K562 (cell line): ENCODE measurements around the gene GPR75. TPM values are rescaled to one million over a fixed set of nuclear protein-coding genes. Genes with fewer than 3 reads are reported as not detected.

Experiments used
- ATAC-seq: fragments of 200-7000 bp; cut with Tn5 transposase; 3 replicates; pipeline ENCODE4 v1.9.1; 2020; ENCODE audit warnings: moderate library complexity
- BruUV-seq: library from RNA; stranded (reverse); fragments of 400-500 nt; replicated peaks from 2 replicates; lab custom pipeline; 2021; lab: Mats Ljungman, UMichigan
- CTCF ChIA-PET: fragments of 300-600 bp; formaldehyde crosslinking; extraction: SDS; loops from one replicate; lab custom pipeline; 2021; ENCODE audit warnings: low intra/inter-chr PET ratio; lab: Yijun Ruan, JAX
- POLR2A ChIA-PET: fragments of 300-600, 350-650 bp; sonication (Branson Sonifier 250); formaldehyde crosslinking; extraction: SDS; loops from one replicate; lab custom pipeline; 2021; ENCODE audit warnings: antibody characterized with exemption, inconsistent platforms; lab: Yijun Ruan, JAX
- DNase-seq, 4 experiments: peaks; one replicate each; pipeline versions ENCODE4 v3.0.0 to v3.0.0-alpha.2; 2011 to 2018; ENCODE audit warnings: low spot score in 3 of 4, mixed read lengths in 3 of 4; ENCODE audit errors: extremely low read depth in 1 of 4
- FAIRE-seq: peaks from 2 replicates; lab custom pipeline; 2011; peaks lifted over from hg19 to GRCh38; lab: Jason Lieb, UNC
- H2AFZ ChIP-seq: 2 replicates; pipeline ENCODE4 v1.6.0; 2011; ENCODE audit warnings: low read depth, low read length, control low read depth, inconsistent platforms
- H3K27ac ChIP-seq: fragments of 200-600 bp; 3 replicates; pipeline ENCODE4 v1.8.0; 2011; ENCODE audit warnings: low read depth, mild to moderate bottlenecking, control low read depth, inconsistent platforms, low read length, moderate library complexity, mixed read lengths; ENCODE audit errors: extremely low read depth
- H3K27me3 ChIP-seq, 2 experiments: fragments of 300-600 bp in 1 of 2; 2 replicates in 1 of 2; 3 replicates in 1 of 2; pipeline versions ENCODE4 v1.6.0 to v1.8.0; 2011; ENCODE audit warnings: inconsistent platforms in 2 of 2, low read length in 2 of 2, mild to moderate bottlenecking in 1 of 2, mixed read lengths in 1 of 2, moderate library complexity in 1 of 2; ENCODE audit not compliant: control insufficient read depth in 2 of 2, insufficient read depth in 2 of 2
- H3K36me3 ChIP-seq: fragments of 300-600 bp; 3 replicates; pipeline ENCODE4 v1.8.0; 2011; ENCODE audit warnings: mild to moderate bottlenecking, low read length, inconsistent platforms; ENCODE audit not compliant: control insufficient read depth, insufficient read depth
- H3K4me1 ChIP-seq, 2 experiments: fragments of 200-600 bp in 1 of 2; replicated peaks in 1 of 2; 2 replicates in 1 of 2; 3 replicates in 1 of 2; pipeline versions ENCODE4 v1.5.1 to v1.8.0; 2011; ENCODE audit warnings: inconsistent platforms in 2 of 2, low read length in 2 of 2, mild to moderate bottlenecking in 1 of 2, mixed read lengths in 1 of 2, moderate library complexity in 1 of 2; ENCODE audit not compliant: control insufficient read depth in 2 of 2, insufficient read depth in 2 of 2
- H3K4me2 ChIP-seq: 2 replicates; pipeline ENCODE4 v1.6.1; 2011; ENCODE audit warnings: low read length, control low read depth, inconsistent platforms, mixed read lengths; ENCODE audit not compliant: insufficient read depth
- H3K4me3 ChIP-seq: fragments of 200-600 bp; sonication (generic), shearing (Covaris generic); 2 replicates; pipeline ENCODE4 v1.5.1; 2016; ENCODE audit warnings: control low read depth, inconsistent platforms
- H3K79me2 ChIP-seq: fragments of 200-600 bp; 3 replicates; pipeline ENCODE4 v1.8.0; 2011; ENCODE audit warnings: low read length, inconsistent platforms; ENCODE audit not compliant: control insufficient read depth, insufficient read depth
- H3K9ac ChIP-seq, 2 experiments: 2 replicates each; pipeline versions ENCODE4 v1.6.0 to v1.6.1; 2011; ENCODE audit warnings: low read depth in 2 of 2, low read length in 2 of 2, control low read depth in 1 of 2, inconsistent platforms in 1 of 2, mild to moderate bottlenecking in 1 of 2, mixed read lengths in 1 of 2; ENCODE audit not compliant: insufficient read depth in 1 of 2
- H3K9me1 ChIP-seq: one replicate; pipeline ENCODE4 v1.6.0; 2011; ENCODE audit warnings: inconsistent platforms, mild to moderate bottlenecking, low read length, moderate library complexity; ENCODE audit not compliant: control insufficient read depth, insufficient read depth
- H3K9me3 ChIP-seq: replicated peaks from 2 replicates; pipeline ENCODE4 v1.5.1; 2011; ENCODE audit warnings: low read depth, low read length, inconsistent platforms; ENCODE audit not compliant: control insufficient read depth, insufficient read depth
- H4K20me1 ChIP-seq: replicated peaks from 2 replicates; pipeline ENCODE4 v1.6.1; 2011; ENCODE audit warnings: low read length, inconsistent platforms, mixed read lengths; ENCODE audit not compliant: control insufficient read depth, insufficient read depth
- ADNP ChIP-seq: fragments of 200-800 bp; sonication (Bioruptor generic); IDR thresholded peaks from 2 replicates; pipeline ENCODE4 v1.6.1; 2016; ENCODE audit warnings: missing genetic modification characterization, missing compliant biosample characterization
- CBX1 ChIP-seq: sonication (generic); IDR thresholded peaks from 2 replicates; pipeline ENCODE4 v1.6.1; 2016; ENCODE audit warnings: antibody characterized with exemption, low read depth, mild to moderate bottlenecking
- CEBPB ChIP-seq: fragments of 450-650 bp; IDR thresholded peaks from 2 replicates; pipeline ENCODE4 v1.6.1; 2016; ENCODE audit warnings: missing genetic modification characterization, missing compliant biosample characterization
- HNRNPUL1 ChIP-seq: fragments of 200-400 bp; formaldehyde crosslinking; IDR thresholded peaks from 2 replicates; pipeline ENCODE4 v1.6.1; 2017; ENCODE audit warnings: low read length
- IFI16 ChIP-seq: fragments of 250-450 bp; sonication (Bioruptor Pico); IDR thresholded peaks from 2 replicates; pipeline ENCODE4 v2.1.2; 2022; ENCODE audit warnings: mild to moderate bottlenecking, inconsistent platforms
- SIN3B ChIP-seq: fragments of 450-650 bp; IDR thresholded peaks from 2 replicates; pipeline ENCODE4 v1.6.1; 2017; ENCODE audit warnings: low read depth, mild to moderate bottlenecking, moderate library complexity
- SP1 ChIP-seq: sonication (generic); formaldehyde crosslinking; IDR thresholded peaks from 2 replicates; pipeline ENCODE4 v1.8.1; 2022; ENCODE audit warnings: mild to moderate bottlenecking, missing genetic modification reagents
- SRF ChIP-seq, 2 experiments: fragments of 250-450, 450-650 bp in 1 of 2; sonication (Bioruptor Pico) in 1 of 2; sonication (generic) in 1 of 2; formaldehyde crosslinking; IDR thresholded peaks; 2 replicates each; pipeline versions ENCODE4 v1.5.0 to v1.5.1; 2020 to 2022; ENCODE audit warnings: mild to moderate bottlenecking in 1 of 2, missing genetic modification reagents in 1 of 2
- UBTF ChIP-seq, 2 experiments: IDR thresholded peaks; 2 replicates each; pipeline ENCODE4 v1.6.1; 2012; ENCODE audit warnings: improper control_type of control experiment in 2 of 2, low read depth in 2 of 2, low read length in 2 of 2, borderline replicate concordance in 1 of 2
- XRCC5 ChIP-seq: fragments of 200-400 bp; formaldehyde crosslinking; IDR thresholded peaks from 2 replicates; pipeline ENCODE4 v1.6.1; 2017; ENCODE audit warnings: low read depth, mild to moderate bottlenecking, low read length
- ZNF778 ChIP-seq: fragments of 450-650 bp; formaldehyde crosslinking; IDR thresholded peaks from 2 replicates; pipeline ENCODE4 v1.4.0; 2020; ENCODE audit warnings: mild to moderate bottlenecking, moderate library complexity
- WGBS: fragments of 100-300 bp; shearing (Covaris generic); methylation state at CpG from one replicate; pipeline ENCODE4 v1.1.6; 2016; ENCODE audit warnings: low coverage, mixed read lengths; ENCODE audit not compliant: insufficient coverage; ENCODE audit errors: missing lambda C conversion rate; 5-methylcytosine and 5-hydroxymethylcytosine counted together
- in situ Hi-C: fragments of 300-500 bp; cut with MboI; formaldehyde crosslinking; loops from 4 replicates; pipeline ENCODE4 v1.15.0; 2018; ENCODE audit warnings: inconsistent platforms, mixed read lengths
- intact Hi-C: fragments of 100-400 bp; cut with micrococcal nuclease; formaldehyde crosslinking; loops from 2 replicates; pipeline ENCODE4 v1.14.2; 2022
- polyA plus RNA-seq, 8 experiments: library from polyadenylated mRNA; depleted of rRNA in 4 of 8; stranded (reverse) in 5 of 8; unstranded in 3 of 8; fragments of >200 nt; fragmentation: Nextera tagmentation in 2 of 8; fragmentation: Illumina TruSeq in 1 of 8; extraction: Ambion mirVana in 2 of 8; extraction: Trizol in 1 of 8; gene quantifications; 2 replicates each; pipeline versions ENCODE4 v1.2.1 to v1.2.3, GENCODE V29; 2011 to 2014; ENCODE audit warnings: inconsistent platforms in 1 of 8, missing spikeins in 1 of 8
- total RNA-seq, 7 experiments: library from RNA; depleted of rRNA in 6 of 7; stranded (reverse); fragments of >200 nt in 6 of 7; fragmentation: Illumina TruSeq in 2 of 7; extraction: Trizol in 2 of 7; gene quantifications; 2 replicates each; pipeline versions ENCODE4 v1.2.1 to v1.2.3, GENCODE V29; 2011 to 2021; ENCODE audit warnings: low replicate concordance in 1 of 7
- TF ChIP-seq, protein P1 (sequence below): fragments of 250-450 bp; sonication (Bioruptor Pico); IDR thresholded peaks from 2 replicates; pipeline ENCODE4 v1.8.0; 2022; ENCODE audit warnings: inconsistent platforms, mild to moderate bottlenecking, moderate library complexity, borderline replicate concordance

The GPR75 gene
- total and polyA plus RNA-seq, 9 of the 15 experiments (the other 6 are each of a cell fraction or from before 2014, with no cell fraction given): 0.10 to 3.9 (median 2.3) TPM

- H3K9ac ChIP-seq: no peak overlapping the region
- intact Hi-C loops (no loop called here), in situ Hi-C loops (no loop called here)
- H3K4me3 ChIP-seq: no peak overlapping the region
- H3K79me2 ChIP-seq: no peaks in the 10 kb centered on the region
- ChIA-PET CTCF (no interaction called here), POLR2A (no interaction called here)
- FAIRE-seq: no peak
- H3K36me3 ChIP-seq: peaks cover 93% of the 10 kb centered on the region
- H3K27me3 ChIP-seq: no peaks in the 10 kb centered on the region
- no peak overlapping the region for H2AFZ ChIP-seq
- H3K9me1 ChIP-seq: no peaks in the 10 kb centered on the region
- no peak overlapping the region for H3K4me2 ChIP-seq
- no peaks in the 10 kb centered on the region for H3K9me3 ChIP-seq
- no peaks in the 10 kb centered on the region for H3K4me1 ChIP-seq
- no peaks in the 10 kb centered on the region for H4K20me1 ChIP-seq
- peak; percentile 66 for TF ChIP-seq CEBPB (tag)
- TF ChIP-seq XRCC5: no peak
- ATAC-seq: no peak
- no peak for DNase-seq
- H3K27ac ChIP-seq: no peak overlapping the region
- 97% methylated on average over 5 of the region's 5 CpGs for WGBS
- no TSS peak for BruUV-seq
Observed at GRCh38 chr2:53886406-53887280, 26.9 kb upstream of the GPR75 start.

DNA sequence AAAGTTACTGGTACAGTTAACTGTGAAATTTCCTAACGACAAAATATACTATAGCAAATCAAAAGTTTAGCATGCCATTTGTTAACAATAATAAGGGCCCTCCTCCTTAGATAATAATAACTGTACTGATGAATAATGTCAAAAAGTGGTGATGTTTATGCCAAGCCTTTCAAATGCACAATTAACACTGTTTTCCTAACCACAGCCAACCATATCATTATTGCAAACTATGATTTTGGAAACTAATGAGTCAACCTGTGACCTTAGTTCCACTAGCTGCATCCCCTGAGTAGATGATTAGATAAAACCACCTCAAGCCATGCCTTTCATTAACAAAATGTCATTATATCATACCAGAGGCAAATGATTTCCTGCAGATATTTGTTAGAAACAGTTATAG lies 25.1 kb upstream of the GPR75 start:
- no peak overlapping the region for H3K4me2 ChIP-seq
- ChIA-PET POLR2A (no interaction called here), CTCF (no interaction called here)
- 86% methylated on average over 1 of the region's 1 CpG for WGBS
- no peak overlapping the region for H2AFZ ChIP-seq
- no peak overlapping the region for H3K9ac ChIP-seq
- no peaks in the 10 kb centered on the region for H3K9me1 ChIP-seq
- H4K20me1 ChIP-seq: no peaks in the 10 kb centered on the region
- no peaks in the 10 kb centered on the region for H3K9me3 ChIP-seq
- no peak for FAIRE-seq
- no peak overlapping the region for H3K27ac ChIP-seq
- H3K36me3 ChIP-seq: peaks cover 93% of the 10 kb centered on the region
- no peak for DNase-seq
- intact Hi-C loops (no loop called here), in situ Hi-C loops (no loop called here)
- H3K4me1 ChIP-seq: no peaks in the 10 kb centered on the region
- H3K79me2 ChIP-seq: no peaks in the 10 kb centered on the region
- no peaks in the 10 kb centered on the region for H3K27me3 ChIP-seq
- H3K4me3 ChIP-seq: no peak overlapping the region
- BruUV-seq: no TSS peak
- ATAC-seq: no peak
- TF ChIP-seq ADNP (tag): no peak
- TF ChIP-seq IFI16 (CRISPR knock-in tag): no peak
- no peak for TF ChIP-seq HNRNPUL1
- TF ChIP-seq UBTF (IDR thresholded peaks at IDR 0.05; ENCODE audit: borderline replicate concordance in 1 of 2, low read depth in 2 of 2, low read length in 2 of 2): no peak
- TF ChIP-seq SP1 (CRISPR knock-in tag): no peak
- no peak for TF ChIP-seq CBX1
- TF ChIP-seq SRF (CRISPR knock-in tag; IDR thresholded peaks at IDR 0.05): no peak
- TF ChIP-seq, protein P1, sequence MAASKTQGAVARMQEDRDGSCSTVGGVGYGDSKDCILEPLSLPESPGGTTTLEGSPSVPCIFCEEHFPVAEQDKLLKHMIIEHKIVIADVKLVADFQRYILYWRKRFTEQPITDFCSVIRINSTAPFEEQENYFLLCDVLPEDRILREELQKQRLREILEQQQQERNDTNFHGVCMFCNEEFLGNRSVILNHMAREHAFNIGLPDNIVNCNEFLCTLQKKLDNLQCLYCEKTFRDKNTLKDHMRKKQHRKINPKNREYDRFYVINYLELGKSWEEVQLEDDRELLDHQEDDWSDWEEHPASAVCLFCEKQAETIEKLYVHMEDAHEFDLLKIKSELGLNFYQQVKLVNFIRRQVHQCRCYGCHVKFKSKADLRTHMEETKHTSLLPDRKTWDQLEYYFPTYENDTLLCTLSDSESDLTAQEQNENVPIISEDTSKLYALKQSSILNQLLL (CRISPR knock-in tag): no peak
- TF ChIP-seq ZNF778 (CRISPR knock-in tag): no peak
- TF ChIP-seq SIN3B: no peak
